ENCODE data around the gene AQP6.

AQP6 gene

GRCh38 chr12:49942921-49943624, 29.7 kb upstream of the AQP6 start:
- no peak for DNase-seq (ENCODE audit: low spot score)

- no peak for DNase-seq (ENCODE audit: low spot score)
Observed at GRCh38 chr12:49943625-49943960, 29.2 kb upstream of the AQP6 start.

GRCh38 chr12:49944046-49944445, 28.7 kb upstream of the AQP6 start:
- DNase-seq (ENCODE audit: low spot score), result no peak

GRCh38 chr12:49944718-49945117, 28.0 kb upstream of the AQP6 start:
- DNase-seq (ENCODE audit: low spot score), result no peak

GRCh38 chr12:49945394-49946080, 27.2 kb upstream of the AQP6 start:
- DNase-seq (ENCODE audit: low spot score), result peak; percentile 94

- no peak for DNase-seq (ENCODE audit: low spot score)
Observed at GRCh38 chr12:49946086-49946485, 26.7 kb upstream of the AQP6 start.

- DNase-seq (ENCODE audit: low spot score), result no peak
Observed at GRCh38 chr12:49946497-49946896, 26.2 kb upstream of the AQP6 start.

- no peak for DNase-seq (ENCODE audit: low spot score)
Observed at GRCh38 chr12:49947593-49948226, 25.0 kb upstream of the AQP6 start.

GRCh38 chr12:49948866-49949845, 23.6 kb upstream of the AQP6 start:
- no peak for DNase-seq (ENCODE audit: low spot score)

GRCh38 chr12:49949866-49950265, 22.9 kb upstream of the AQP6 start:
- DNase-seq (ENCODE audit: low spot score), result no peak

- DNase-seq (ENCODE audit: low spot score), result no peak
Observed at GRCh38 chr12:49950273-49951251, 22.2 kb upstream of the AQP6 start, which contains the start of gene AQP2. Gene AQP2 (plus strand): TSS chr12:49950737. CDS start chr12:49950831, 94 bp downstream.

GRCh38 chr12:49951411-49952240, 21.1 kb upstream of the AQP6 start:
- no peak for DNase-seq (ENCODE audit: low spot score)

GRCh38 chr12:49952391-49953055, 20.2 kb upstream of the AQP6 start:
- no peak for DNase-seq (ENCODE audit: low spot score)

- no peak for DNase-seq (ENCODE audit: low spot score)
Observed at GRCh38 chr12:49953151-49953550, 19.6 kb upstream of the AQP6 start.

- DNase-seq (ENCODE audit: low spot score), result no peak
Observed at GRCh38 chr12:49953961-49954846, 18.5 kb upstream of the AQP6 start.

- no peak for DNase-seq (ENCODE audit: low spot score)
Observed at GRCh38 chr12:49954863-49955830, 17.6 kb upstream of the AQP6 start.
